B cell (primary cell): ENCODE measurements around the gene TSPOAP1. TPM values are rescaled to one million over a fixed set of nuclear protein-coding genes. Genes with fewer than 3 reads are reported as not detected.

Source experiments
- ATAC-seq: fragments of 200-7000 bp; cut with Tn5 transposase; one replicate; pipeline ENCODE4 v1.10.0; 2021; ENCODE audit warnings: low read depth, mild to moderate bottlenecking, moderate number of reproducible peaks, moderate library complexity
- CTCF ChIA-PET: fragments of 350-600 bp; sonication (Branson Sonifier 250); formaldehyde crosslinking; loops from one replicate; lab custom pipeline; 2021; ENCODE audit warnings: antibody characterized with exemption, inconsistent platforms; lab: Charles Lee
- POLR2A ChIA-PET: fragments of 350-600 bp; sonication (Branson Sonifier 250); formaldehyde crosslinking; loops from one replicate; lab custom pipeline; 2021; ENCODE audit warnings: antibody characterized with exemption; lab: Charles Lee
- DNase-seq: peaks from one replicate; pipeline ENCODE4 v3.0.0; 2013
- H2AFZ ChIP-seq: 2 replicates; pipeline ENCODE4 v1.6.1; 2012; ENCODE audit warnings: mild to moderate bottlenecking, low read depth, low read length; ENCODE audit not compliant: insufficient read depth, poor library complexity, severe bottlenecking
- H3K27ac ChIP-seq, 2 donors: 1 replicate in 1 of 2; 2 replicates in 1 of 2; pipeline ENCODE4 v1.5.1; 2012 to 2013; ENCODE audit warnings: low read length in 2 of 2, mild to moderate bottlenecking in 2 of 2, moderate library complexity in 1 of 2
- H3K27me3 ChIP-seq, 4 experiments: fragments of 200-600 bp in 1 of 4; sonication (generic) in 1 of 4; replicated peaks in 1 of 4; 1 replicate in 2 of 4; 2 replicates in 2 of 4; pipeline versions ENCODE4 v1.6.1 to v1.7.0; 2013 to 2016; ENCODE audit warnings: low read length in 3 of 4, mild to moderate bottlenecking in 2 of 4, mixed read lengths in 1 of 4, moderate library complexity in 1 of 4; ENCODE audit not compliant: insufficient read depth in 4 of 4, control insufficient read depth in 3 of 4; ENCODE audit errors: control extremely low read depth in 1 of 4
- H3K36me3 ChIP-seq, 2 experiments: replicated peaks in 1 of 2; 1 replicate in 1 of 2; 2 replicates in 1 of 2; pipeline versions ENCODE4 v1.6.1 to v1.7.1; 2013; ENCODE audit warnings: low read length in 1 of 2; ENCODE audit not compliant: insufficient read depth in 2 of 2, control insufficient read depth in 1 of 2; ENCODE audit errors: control extremely low read depth in 1 of 2, extremely low read depth in 1 of 2
- H3K4me1 ChIP-seq, 2 donors: fragments of 200-600 bp in 1 of 2; sonication (generic) in 1 of 2; 1 replicate in 1 of 2; 2 replicates in 1 of 2; pipeline versions ENCODE4 v1.5.1 to v1.6.1; 2013 to 2017; ENCODE audit warnings: low read length in 2 of 2; ENCODE audit not compliant: control insufficient read depth in 2 of 2, insufficient read depth in 2 of 2
- H3K4me2 ChIP-seq: replicated peaks from 2 replicates; pipeline ENCODE3; 2012; ENCODE audit warnings: mild to moderate bottlenecking, low read depth, low read length; ENCODE audit not compliant: poor library complexity, severe bottlenecking
- H3K4me3 ChIP-seq, 5 experiments: fragments of 200-600 bp in 1 of 5; sonication (generic) in 1 of 5; 1 replicate in 3 of 5; 2 replicates in 2 of 5; pipeline versions ENCODE4 v1.5.1 to v1.7.0; 2011 to 2016; ENCODE audit warnings: low read length in 4 of 5, mild to moderate bottlenecking in 4 of 5, low read depth in 2 of 5, control low read depth in 1 of 5, moderate library complexity in 1 of 5; ENCODE audit not compliant: insufficient read depth in 1 of 5; ENCODE audit errors: control extremely low read depth in 1 of 5, extremely low read depth in 1 of 5
- H3K79me2 ChIP-seq: fragments of 200-600 bp; sonication (generic); one replicate; pipeline ENCODE4 v1.6.0; 2016; ENCODE audit warnings: low read length; ENCODE audit not compliant: control insufficient read depth, insufficient read depth
- H3K9ac ChIP-seq: fragments of 200-600 bp; sonication (generic); 2 replicates; pipeline ENCODE4 v1.6.1; 2017; ENCODE audit warnings: mild to moderate bottlenecking, low read length, moderate library complexity
- H3K9me3 ChIP-seq, 3 donors: one replicate each; pipeline versions ENCODE4 v1.6.1 to v1.7.1; 2013; ENCODE audit warnings: low read length in 2 of 3; ENCODE audit not compliant: control insufficient read depth in 2 of 3, insufficient read depth in 1 of 3; ENCODE audit errors: control extremely low read depth in 1 of 3
- H4K20me1 ChIP-seq: 2 replicates; pipeline ENCODE4 v1.6.0; 2012; ENCODE audit warnings: mild to moderate bottlenecking, low read length; ENCODE audit not compliant: insufficient read depth, control insufficient read depth, poor library complexity, severe bottlenecking
- H3K27ac Mint-ChIP-seq: one replicate; pipeline ENCODE4 v1.8.0; 2021; ENCODE audit warnings: mixed read lengths
- H3K27me3 Mint-ChIP-seq: one replicate; pipeline ENCODE4 v1.8.0; 2021; ENCODE audit warnings: mixed read lengths
- H3K4me1 Mint-ChIP-seq: one replicate; pipeline ENCODE4 v1.8.0; 2021; ENCODE audit warnings: mixed read lengths
- H3K4me3 Mint-ChIP-seq: one replicate; pipeline ENCODE4 v1.8.0; 2021; ENCODE audit warnings: mixed read lengths
- H3K9me3 Mint-ChIP-seq: one replicate; pipeline ENCODE4 v1.8.0; 2022; ENCODE audit warnings: mixed read lengths; ENCODE audit not compliant: insufficient read depth
- CTCF ChIP-seq: fragments of 200-600 bp; IDR thresholded peaks from one replicate; pipeline ENCODE4 v1.8.0; 2022; ENCODE audit warnings: antibody characterized with exemption, mild to moderate bottlenecking
- EZH2 ChIP-seq: IDR thresholded peaks from 2 replicates; pipeline ENCODE4 v1.6.1; 2012; ENCODE audit warnings: borderline replicate concordance, low read depth, mild to moderate bottlenecking, moderate library complexity, low read length; ENCODE audit not compliant: insufficient read depth, poor library complexity, severe bottlenecking
- WGBS: methylation state at CpG from one replicate; pipeline ENCODE4 v1.1.5; 2013; ENCODE audit warnings: missing lambda C conversion rate; ENCODE audit not compliant: insufficient coverage; 5-methylcytosine and 5-hydroxymethylcytosine counted together
- intact Hi-C: fragments of 100-400 bp; cut with micrococcal nuclease; formaldehyde crosslinking; loops from one replicate; pipeline ENCODE4 v1.10.0; 2022
- polyA plus RNA-seq: library from polyadenylated mRNA; depleted of rRNA; stranded (reverse); fragments of >200 nt; gene quantifications from 2 replicates; pipeline ENCODE4 v1.2.3, GENCODE V29; 2012
- total RNA-seq, 2 donors: library from RNA; stranded (reverse); fragments of 120-200 nt in 1 of 2; gene quantifications; 1 replicate in 1 of 2; 2 replicates in 1 of 2; pipeline versions ENCODE4 v1.2.3 to v1.2.4, GENCODE V29; 2013 to 2022

Gene TSPOAP1
- total and polyA plus RNA-seq, 2 donors (not counting 1 experiment from before 2014, with no cell fraction given): 10.8 to 30.7 TPM

GRCh38 chr17:58278661-58279015 lies 50.0 kb downstream of the TSPOAP1 start:
- H3K79me2 ChIP-seq: no peaks in the 10 kb centered on the region
- no peaks in the 10 kb centered on the region for H4K20me1 ChIP-seq
- H3K9ac ChIP-seq: no peak overlapping the region
- H3K27ac Mint-ChIP-seq: no peak overlapping the region
- no peak overlapping the region for H2AFZ ChIP-seq
- H3K4me3 ChIP-seq: no peak overlapping the region
- H3K4me3 Mint-ChIP-seq: no peak overlapping the region
- ChIA-PET CTCF (no interaction called here), POLR2A (no interaction called here)
- intact Hi-C loops: no loop called here
- WGBS: 84% methylated on average over 5 of the region's 5 CpGs
- peaks cover 0 to 3% of the 10 kb centered on the region in 2 donors for H3K4me1 ChIP-seq
- H3K9me3 Mint-ChIP-seq: no peaks in the 10 kb centered on the region
- DNase-seq (no peak), ATAC-seq (no peak)
- H3K27me3 Mint-ChIP-seq: peaks cover 23% of the 10 kb centered on the region
- TF ChIP-seq CTCF: no peak
- TF ChIP-seq EZH2: no peak
- peaks cover 0 to 13% (median 0%) of the 10 kb centered on the region in 4 experiments for H3K27me3 ChIP-seq
- no peaks in the 10 kb centered on the region for H3K4me1 Mint-ChIP-seq
- no peaks in the 10 kb centered on the region for H3K36me3 ChIP-seq
- H3K27ac ChIP-seq: no peak overlapping the region
- no peak overlapping the region for H3K4me2 ChIP-seq
- H3K9me3 ChIP-seq: no peaks in the 10 kb centered on the region

GRCh38 chr17:58277802-58278595 lies 50.6 kb downstream of the TSPOAP1 start:
- Mint-ChIP-seq H3K9me3 (no peaks in the 10 kb centered on the region), H3K4me1 (peaks cover 3% of the 10 kb centered on the region), H3K27me3 (peaks cover 21% of the 10 kb centered on the region), H3K27ac (no peak overlapping the region), H3K4me3 (no peak overlapping the region)
- Histone ChIP-seq H3K27me3 (peaks cover 0 to 19% (median 0%) of the 10 kb centered on the region in 4 experiments), H3K36me3 (no peaks in the 10 kb centered on the region), H2AFZ (no peak overlapping the region), H3K4me3 (no peak overlapping the region), H3K4me1 (peaks cover 0 to 3% of the 10 kb centered on the region in 2 donors), H3K9me3 (peaks cover 0 to 3% (median 0%) of the 10 kb centered on the region in 3 donors), H3K4me2 (no peak overlapping the region), H3K9ac (no peak overlapping the region), H3K27ac (no peak overlapping the region), H4K20me1 (no peaks in the 10 kb centered on the region), H3K79me2 (no peaks in the 10 kb centered on the region)
- TF ChIP-seq EZH2 (no peak), CTCF (no peak)
- ATAC-seq (no peak), DNase-seq (no peak)
- WGBS: 94% methylated on average over 34 of the region's 36 CpGs
- intact Hi-C loops: no loop called here
- ChIA-PET POLR2A (no interaction called here), CTCF (no interaction called here)
